A549 (cell line): ENCODE results near the gene TGM6.

Experiments
- CHD2 ChIP-seq: fragments of 150-350 bp; IDR thresholded peaks from 2 replicates; pipeline ENCODE4 v1.6.1; 2014; ENCODE audit warnings: low read length; ENCODE audit not compliant: partially characterized antibody
- CTCF ChIP-seq: fragments of >200 bp; sonication (Bioruptor Twin); formaldehyde crosslinking; IDR thresholded peaks from 3 replicates; pipeline ENCODE4 v1.5.1; 2016
- ESRRA ChIP-seq: fragments of 150-350 bp; IDR thresholded peaks from 2 replicates; pipeline ENCODE4 v1.6.1; 2014; ENCODE audit warnings: mild to moderate bottlenecking, low read length, borderline replicate concordance
- FOSL2 ChIP-seq, 2 experiments: fragments of 450-650 bp in 1 of 2; fragments of >200 bp in 1 of 2; sonication (Bioruptor Twin) in 1 of 2; formaldehyde crosslinking; IDR thresholded peaks; 2 replicates each; pipeline versions ENCODE4 v1.5.0 to v1.6.1; 2016 to 2020; ENCODE audit warnings: mild to moderate bottlenecking in 1 of 2, moderate library complexity in 1 of 2
- MAX ChIP-seq: IDR thresholded peaks from 2 replicates; pipeline ENCODE4 v1.6.1; 2012
- MAZ ChIP-seq: fragments of 150-350 bp; IDR thresholded peaks from 2 replicates; pipeline ENCODE4 v1.6.1; 2014; ENCODE audit warnings: antibody characterized with exemption, low read depth, low read length, borderline replicate concordance
- POLR2A ChIP-seq: IDR thresholded peaks from 2 replicates; pipeline ENCODE4 v1.6.1; 2012; ENCODE audit warnings: mild to moderate bottlenecking, low read length
- REST ChIP-seq: fragments of 200-600 bp; sonication (generic); IDR thresholded peaks from 2 replicates; pipeline ENCODE4 v1.6.1; 2016; ENCODE audit warnings: antibody characterized with exemption, mild to moderate bottlenecking, moderate library complexity
- RNF2 ChIP-seq: fragments of 200-600 bp; sonication (generic); IDR thresholded peaks from 2 replicates; pipeline ENCODE4 v1.6.1; 2016; ENCODE audit warnings: low read depth, mild to moderate bottlenecking, antibody characterized with exemption, moderate library complexity, borderline replicate concordance
- USF2 ChIP-seq: fragments of 450-650 bp; IDR thresholded peaks from 2 replicates; pipeline ENCODE4 v1.6.1; 2014; ENCODE audit warnings: antibody characterized with exemption

- TF ChIP-seq CTCF (no peak), RNF2 (no peak), FOSL2 (IDR thresholded peaks at IDR 0.05) (no peak), FOSL2 (CRISPR knock-in tag; IDR thresholded peaks at IDR 0.05) (no peak), REST (no peak), ESRRA (no peak), CHD2 (no peak), MAX (no peak), USF2 (no peak), MAZ (no peak), POLR2A (no peak)
Measured at GRCh38 chr20:2348336-2348735, 32.4 kb upstream of the TGM6 start.
